Right lobe of liver (tissue), 6 donors: ENCODE data around the gene IGFBP4. TPM values are rescaled to one million over a fixed set of nuclear protein-coding genes. Genes with fewer than 3 reads are reported as not detected.
A peak's percentile ranks its signal among the peaks of the same experiment; 100 is the strongest.

ENCODE experiments used
- ATAC-seq, 4 donors: fragments of 200-7000 bp; cut with Tn5 transposase; one replicate each; pipeline ENCODE4 v1.9.1; 2020; ENCODE audit warnings: mild to moderate bottlenecking in 4 of 4, moderate library complexity in 4 of 4
- DNase-seq, 3 donors: peaks; one replicate each; pipeline ENCODE4 v3.0.0-alpha.2; 2020
- H3K27ac ChIP-seq, 3 donors: fragments of 200-600 bp; one replicate each; pipeline ENCODE4 v1.8.0; 2022
- H3K27me3 ChIP-seq, 2 donors: fragments of 200-600 bp; one replicate each; pipeline ENCODE4 v1.8.0; 2022
- H3K36me3 ChIP-seq, 4 donors: fragments of 200-600 bp; sonication (generic) in 1 of 4; one replicate each; pipeline versions ENCODE4 v1.5.1 to v1.8.0; 2017 to 2022; ENCODE audit warnings: control low read depth in 1 of 4
- H3K4me1 ChIP-seq, 4 donors: fragments of 200-600 bp; sonication (generic) in 1 of 4; one replicate each; pipeline versions ENCODE4 v1.5.1 to v1.8.0; 2017 to 2022; ENCODE audit warnings: control low read depth in 1 of 4
- H3K4me3 ChIP-seq, 3 donors: fragments of 200-600 bp; one replicate each; pipeline ENCODE4 v1.8.0; 2022
- H3K9me3 ChIP-seq, 4 donors: fragments of 200-600 bp; sonication (generic) in 1 of 4; one replicate each; pipeline versions ENCODE4 v1.5.1 to v1.8.0; 2017 to 2022; ENCODE audit warnings: control low read depth in 1 of 4
- CTCF ChIP-seq, 4 donors: fragments of 200-600 bp in 3 of 4; fragments of 450-650 bp in 1 of 4; IDR thresholded peaks; one replicate each; pipeline versions ENCODE4 v1.5.1 to v1.8.0; 2016 to 2022; ENCODE audit warnings: antibody characterized with exemption in 4 of 4, mild to moderate bottlenecking in 2 of 4
- POLR2A ChIP-seq: fragments of 450-650 bp; IDR thresholded peaks from one replicate; pipeline ENCODE4 v1.6.1; 2017; ENCODE audit warnings: antibody characterized with exemption, mild to moderate bottlenecking
- WGBS: methylation state at CpG from one replicate; pipeline ENCODE4 v1.1.6; 2018; ENCODE audit warnings: low coverage, low lambda C conversion rate; ENCODE audit not compliant: insufficient coverage; ENCODE audit errors: missing lambda C conversion rate; 5-methylcytosine and 5-hydroxymethylcytosine counted together
- intact Hi-C, 2 donors: fragments of 100-400 bp; cut with DNase I; formaldehyde crosslinking; loops; one replicate each; pipeline versions ENCODE4 v1.11.2 to v1.14.1; 2022
- total RNA-seq, 6 experiments: library from RNA; depleted of rRNA in 2 of 6; stranded (reverse); fragments of >200 nt in 2 of 6; fragmentation: NEBNext Ultra II Directional in 3 of 6; extraction: Animal tissue kit (Norgen Biotek cat#: 25700) in 3 of 6; gene quantifications; one replicate each; pipeline versions ENCODE4 v1.1.0 to v1.2.4, GENCODE V29; 2016 to 2023
- donor health status: DM: no; HTN: yes; CAD: no.
- donor health status: DM: no; HTN: no; CAD: no.
- donor health status: DM: no; HTN: no; CAD: no.
- donor health status: DM: no; HTN: yes; CAD: no.
- donor health status: DM: no; HTN: yes; CAD: no.

Gene IGFBP4
- total RNA-seq, 6 experiments from 2014 or later = 382 to 716 (median 430) TPM

- Histone ChIP-seq H3K27ac (peak overlapping the region in 2 of 3 donors; percentile 26 to 73), H3K27me3 (no peaks in the 10 kb centered on the region), H3K4me1 (no peaks in the 10 kb centered on the region), H3K36me3 (no peaks in the 10 kb centered on the region), H3K9me3 (no peaks in the 10 kb centered on the region), H3K4me3 (peak overlapping the region; percentile 30 to 50 (median 34))
- ATAC-seq (peak; percentile 35 to 55 (median 50)), DNase-seq (no peak)
- WGBS = 19% methylated on average over 3 of the region's 3 CpGs
- TF ChIP-seq POLR2A = no peak
- peak; percentile 65 to 76 (median 72) for TF ChIP-seq CTCF (IDR thresholded peaks at IDR 0.05)
- intact Hi-C loops = loop anchor here in 1 of 2 donors (5.0 kb wide), 1 partner anchor 58 kb away; no protein-coding TSS in a partner anchor
These were observed 27.9 kb upstream of the IGFBP4 start for GRCh38 chr17:40415390-40415789.

GRCh38 chr17:40416671-40417070 lies 26.6 kb upstream of the IGFBP4 start:
- intact Hi-C loops = loop anchor here in 1 of 2 donors (5.0 kb wide), 1 partner anchor 59 kb away; no protein-coding TSS in a partner anchor
- H3K4me3 ChIP-seq = no peak overlapping the region

GRCh38 chr17:40417258-40417608 lies 26.0 kb upstream of the IGFBP4 start:
- DNase-seq (no peak), ATAC-seq (no peak)
- Histone ChIP-seq H3K4me1 (no peaks in the 10 kb centered on the region), H3K27me3 (no peaks in the 10 kb centered on the region), H3K36me3 (no peaks in the 10 kb centered on the region), H3K27ac (no peak overlapping the region), H3K9me3 (no peaks in the 10 kb centered on the region), H3K4me3 (peak overlapping the region; percentile 42 to 62 (median 52))
- 1% methylated on average over 10 of the region's 21 CpGs for WGBS
- intact Hi-C loops = loop anchor here in 1 of 2 donors (5.0 kb wide), 1 partner anchor 60 kb away; no protein-coding TSS in a partner anchor
- TF ChIP-seq CTCF (IDR thresholded peaks at IDR 0.05) (no peak), POLR2A (no peak)

More at GRCh38 chr17:40416671-40417070, 26.6 kb upstream of the IGFBP4 start:
- 32% methylated on average over 3 of the region's 3 CpGs for WGBS
- no peaks in the 10 kb centered on the region for H3K4me1 ChIP-seq
- ATAC-seq (no peak), DNase-seq (no peak)
- H3K9me3 ChIP-seq = no peaks in the 10 kb centered on the region
- no peak for TF ChIP-seq CTCF (IDR thresholded peaks at IDR 0.05)
- TF ChIP-seq POLR2A = no peak
- no peaks in the 10 kb centered on the region for H3K36me3 ChIP-seq
- H3K27me3 ChIP-seq = no peaks in the 10 kb centered on the region
- H3K27ac ChIP-seq = no peak overlapping the region

GRCh38 chr17:40417609-40418427 lies 25.4 kb upstream of the IGFBP4 start, which contains the start of gene TOP2A:
TOP2A (minus strand) TSS chr17:40417896; CDS start chr17:40417791, 105 bp downstream.
- Histone ChIP-seq H3K36me3 (no peaks in the 10 kb centered on the region), H3K27ac (no peak within 1 kb of the TSS), H3K9me3 (no peaks in the 10 kb centered on the region), H3K27me3 (no peaks in the 10 kb centered on the region), H3K4me3 (peak within 1 kb of the TSS; percentile 42 to 62 (median 52)), H3K4me1 (peaks cover 0 to under 1% (median 0%) of the 10 kb centered on the region in 4 donors)
- DNase-seq (peak; percentile 84 to 99 (median 90)), ATAC-seq (peak; percentile 95 to 98 (median 98))
- 0% methylated on average over 20 of the region's 49 CpGs for WGBS
- intact Hi-C loops = loop anchor here in 1 of 2 donors (5.0 kb wide), 1 partner anchor 61 kb away; no protein-coding TSS in a partner anchor
- TF ChIP-seq CTCF (IDR thresholded peaks at IDR 0.05) (no peak), POLR2A (no peak)
